Measurements from ENCODE around the gene CD44.
"Not testable (repeated sequence)": the region's sequence is repeated elsewhere in the genome, so short reads cannot be mapped to it uniquely, and the experiment has no call there.

The CD44 gene

DNA sequence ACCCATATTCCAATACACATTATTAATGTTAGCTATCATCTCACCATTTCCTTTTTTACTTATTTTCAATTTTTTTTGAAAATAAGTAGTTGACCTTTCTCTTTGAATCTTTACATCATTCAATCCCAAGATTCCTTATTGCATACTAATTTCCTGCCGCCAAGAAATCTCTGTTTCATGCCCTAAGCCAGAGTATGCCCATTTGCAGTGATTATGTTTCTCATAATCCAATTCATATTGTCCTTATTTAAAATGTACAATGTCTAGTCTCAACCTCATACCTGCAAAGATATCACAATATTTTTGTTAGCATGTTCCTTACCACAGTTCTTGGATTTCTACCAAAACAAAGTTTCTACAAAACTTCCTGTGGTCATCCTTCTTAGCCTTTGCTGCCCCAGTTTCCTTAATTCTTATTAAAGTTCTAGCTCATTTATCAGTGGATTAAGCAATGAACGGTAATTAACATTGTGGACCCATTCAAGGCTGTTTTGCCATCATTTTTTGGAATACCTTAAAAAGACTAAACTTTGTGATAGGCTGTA, 75.3 kb downstream of the CD44 start:
- no peak for DNase-seq (ENCODE audit: low read depth)

DNA sequence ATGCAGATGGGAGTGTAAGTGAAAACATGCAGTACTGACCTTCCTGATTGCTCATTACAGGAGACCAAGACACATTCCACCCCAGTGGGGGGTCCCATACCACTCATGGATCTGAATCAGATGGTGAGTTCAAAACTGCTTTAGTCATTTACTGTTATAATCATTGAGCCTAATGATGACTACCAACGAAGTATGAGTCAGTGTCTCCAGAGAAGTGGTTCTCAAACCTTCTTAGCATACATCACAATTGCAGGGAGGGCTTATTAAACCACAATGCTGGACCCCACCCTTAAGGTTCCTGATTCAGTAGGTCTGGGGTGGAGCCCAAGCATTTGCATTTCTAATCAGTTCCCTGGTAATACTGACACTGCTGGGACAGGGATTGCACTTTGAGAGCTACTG, 75.8 kb downstream of the CD44 start:
- peak; percentile 86 for DNase-seq (ENCODE audit: low read depth)

DNA sequence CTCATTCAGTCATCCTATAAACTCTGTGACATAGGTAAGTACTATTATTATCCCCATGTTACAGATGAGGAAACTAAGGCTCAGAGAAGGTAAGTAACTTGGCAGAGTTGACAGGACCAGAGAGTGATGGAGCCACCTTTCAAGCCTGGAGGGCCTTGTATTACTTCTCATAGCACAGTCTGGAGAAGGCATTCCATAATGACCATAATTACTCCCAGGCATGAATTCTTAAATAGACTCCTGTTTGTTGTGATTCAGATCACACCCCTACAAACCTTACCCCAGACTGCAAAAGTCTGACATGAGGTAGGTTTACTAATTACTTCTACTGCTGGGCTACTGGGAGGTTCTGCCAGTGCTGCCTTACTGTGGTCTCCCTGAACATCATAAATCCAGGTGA, 77.0 kb downstream of the CD44 start:
- DNase-seq (ENCODE audit: low read depth) = no peak

DNA sequence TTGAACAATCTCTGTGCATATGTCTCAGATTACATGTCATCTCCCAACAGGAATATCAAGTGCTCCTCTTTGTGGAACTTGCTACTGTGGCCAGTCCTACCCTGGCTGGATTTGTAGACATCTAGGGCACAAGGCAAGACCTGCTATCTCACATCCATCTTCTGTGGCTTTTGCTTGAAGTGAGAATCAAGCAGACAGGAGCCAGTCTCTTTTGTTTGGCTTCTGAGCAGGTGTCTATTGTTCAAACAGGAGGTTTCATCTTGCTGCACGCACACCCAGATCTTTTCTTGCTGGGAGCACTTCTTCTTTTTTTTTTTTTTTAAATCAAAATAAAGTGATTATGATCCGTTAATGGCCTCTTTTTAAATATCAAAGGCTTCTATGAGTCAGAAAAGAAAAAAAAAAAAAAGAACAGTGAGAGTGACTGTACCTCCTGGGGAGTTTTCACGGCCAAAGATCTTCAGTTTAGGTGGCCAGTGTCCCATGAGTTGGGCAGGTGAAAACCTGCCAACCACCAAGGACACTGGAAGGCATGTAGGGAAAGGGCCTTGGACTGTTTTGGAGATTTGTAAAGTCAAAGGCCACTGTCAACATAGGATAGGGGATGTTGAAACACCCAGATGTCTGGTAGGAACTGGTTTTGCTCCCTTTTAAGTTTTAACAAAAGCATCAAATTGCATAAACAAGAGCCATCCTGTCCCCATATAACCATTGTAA, 78.1 kb downstream of the CD44 start:
- no peak for DNase-seq (ENCODE audit: low read depth)

DNA sequence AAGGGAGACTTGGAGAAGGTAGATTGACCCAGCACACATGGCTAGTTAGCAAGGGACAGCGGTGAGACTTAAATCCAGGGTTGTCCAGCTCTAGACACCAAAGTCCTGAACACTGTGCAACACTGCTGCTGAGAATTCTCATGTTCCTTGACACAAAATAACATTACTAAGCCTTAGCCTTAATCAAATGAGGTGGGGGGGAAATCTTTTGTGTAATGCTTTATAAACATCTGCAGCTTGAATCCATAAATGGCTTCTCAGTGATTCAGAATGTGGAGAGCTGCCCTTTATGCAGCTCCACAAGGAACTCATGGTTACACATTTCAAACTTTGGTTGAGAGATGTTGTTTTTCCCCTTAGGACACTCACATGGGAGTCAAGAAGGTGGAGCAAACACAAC, 80.0 kb downstream of the CD44 start:
- no peak for DNase-seq (ENCODE audit: low read depth)

DNA sequence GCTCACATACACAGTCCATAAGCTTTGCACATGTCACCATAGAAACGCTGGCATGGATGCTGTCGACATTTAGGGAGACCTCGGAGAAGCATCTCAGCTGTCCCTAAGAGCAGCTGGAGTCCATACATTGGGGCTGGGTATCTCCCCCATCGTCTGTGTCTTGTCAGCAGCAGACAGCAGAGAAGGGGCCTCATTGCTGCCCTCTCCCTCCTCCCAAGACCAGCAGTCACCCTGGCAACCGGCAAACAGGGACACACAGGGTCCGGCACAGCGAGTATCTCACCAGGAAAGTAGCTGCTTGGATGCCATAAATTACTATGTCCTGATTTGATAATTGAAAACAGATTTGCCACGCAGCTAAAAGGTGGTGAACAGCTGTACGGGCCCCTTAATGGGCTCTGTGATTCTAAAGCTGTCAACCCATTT, 84.4 kb downstream of the CD44 start:
- DNase-seq (ENCODE audit: low read depth) = peak; percentile 81

DNA sequence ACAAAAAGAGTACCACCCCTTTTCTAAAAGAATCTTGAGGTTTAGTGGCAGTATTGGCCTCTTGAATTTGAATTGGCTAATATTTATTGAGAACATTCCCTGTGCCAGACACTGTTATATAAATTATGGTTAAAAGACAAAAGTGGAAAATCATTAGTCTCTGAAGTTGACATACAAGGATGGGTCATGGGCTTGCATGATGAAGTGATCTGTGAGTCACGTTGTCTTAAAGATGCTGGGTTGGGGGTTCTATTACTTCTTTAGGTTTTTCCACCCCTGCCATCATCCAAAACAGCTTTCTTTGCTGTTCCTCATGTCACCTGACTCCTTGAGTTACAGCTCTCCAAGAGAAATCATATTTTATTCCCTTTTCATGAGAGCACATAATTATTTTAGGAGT, 85.0 kb downstream of the CD44 start:
- DNase-seq (ENCODE audit: low read depth) = no peak

DNA sequence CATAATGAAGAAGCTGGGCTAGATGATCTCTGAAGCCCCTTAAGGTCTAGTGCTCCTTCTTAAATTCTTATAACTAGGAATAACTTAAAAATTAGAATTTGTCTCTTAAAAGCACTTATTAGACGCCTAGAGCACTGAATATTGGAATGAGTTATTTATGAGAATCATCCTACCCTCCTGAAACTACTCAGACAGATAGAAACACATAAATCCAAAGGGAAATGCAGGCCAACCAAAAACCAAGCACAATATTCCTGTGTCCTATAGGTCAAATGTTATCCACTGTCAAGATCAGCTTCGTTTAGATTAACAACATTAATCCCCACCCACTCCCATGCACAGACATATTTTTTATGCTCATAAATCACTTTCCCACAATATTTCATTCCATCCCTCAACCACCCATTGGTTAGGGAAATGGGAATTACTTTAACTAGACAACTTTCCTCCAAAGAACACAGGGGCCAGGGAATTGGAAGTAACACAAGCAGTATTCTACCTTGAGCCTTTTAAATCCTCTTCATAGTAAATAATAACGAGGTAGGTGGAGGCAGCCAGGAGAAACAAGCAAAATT, 87.1 kb downstream of the CD44 start:
- DNase-seq (ENCODE audit: low read depth) = no peak

DNA sequence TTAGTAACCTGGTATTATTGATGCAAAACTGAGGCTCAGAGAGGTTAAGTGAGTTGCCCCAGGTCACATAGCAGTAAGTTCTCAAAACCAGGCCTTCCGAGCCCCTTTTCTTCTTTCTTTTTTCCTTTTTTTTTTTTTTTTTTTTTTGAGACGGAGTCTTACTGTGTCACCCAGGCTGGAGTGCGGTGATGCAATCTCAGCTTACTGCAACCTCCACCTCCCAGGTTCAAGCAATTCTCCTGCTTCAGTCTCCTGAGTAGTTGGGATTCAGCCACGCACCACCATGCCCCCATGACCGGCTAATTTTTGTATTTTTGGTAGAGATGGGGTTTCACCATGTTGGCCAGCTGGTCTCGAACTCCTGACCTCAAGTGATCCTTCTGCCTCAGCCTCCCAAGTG, 87.8 kb downstream of the CD44 start:
- not testable (repeated sequence) for DNase-seq (ENCODE audit: low read depth)

DNA sequence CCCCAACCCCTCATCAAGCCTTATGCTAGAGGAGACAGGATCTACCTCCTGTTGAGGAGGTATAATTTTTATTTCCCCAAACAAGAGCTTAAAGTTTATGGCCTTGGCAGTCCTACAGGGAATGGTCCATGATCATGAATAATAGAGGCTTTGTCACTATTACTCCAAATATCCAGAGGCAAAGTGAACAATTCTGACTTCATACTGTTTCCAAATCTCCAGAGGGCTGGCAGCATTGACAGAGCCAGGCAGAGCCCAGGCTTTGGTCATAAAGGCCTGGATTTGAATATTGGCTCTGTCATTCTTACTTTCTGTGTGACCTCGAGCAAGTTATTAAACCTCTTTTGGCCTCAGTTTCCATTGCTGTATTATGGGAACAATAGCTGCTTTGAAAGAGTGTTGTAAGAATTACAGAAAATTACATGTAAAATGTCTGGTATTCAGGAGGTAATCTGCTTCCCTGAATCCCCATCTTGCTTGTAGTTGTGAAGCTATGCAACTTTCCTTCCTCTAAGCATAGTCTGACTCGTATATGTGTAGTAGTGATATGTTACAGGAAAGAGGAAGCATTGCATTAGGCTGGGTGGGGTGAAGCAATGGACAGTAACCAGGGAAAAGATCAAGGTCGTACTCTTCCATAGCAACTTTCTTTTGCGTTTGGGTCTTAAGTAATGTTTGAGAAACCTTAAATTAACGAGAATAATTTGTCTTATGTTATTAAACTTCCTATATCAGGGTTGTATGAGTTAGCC, 88.8 kb downstream of the CD44 start:
- DNase-seq (ENCODE audit: low read depth) = no peak

DNA sequence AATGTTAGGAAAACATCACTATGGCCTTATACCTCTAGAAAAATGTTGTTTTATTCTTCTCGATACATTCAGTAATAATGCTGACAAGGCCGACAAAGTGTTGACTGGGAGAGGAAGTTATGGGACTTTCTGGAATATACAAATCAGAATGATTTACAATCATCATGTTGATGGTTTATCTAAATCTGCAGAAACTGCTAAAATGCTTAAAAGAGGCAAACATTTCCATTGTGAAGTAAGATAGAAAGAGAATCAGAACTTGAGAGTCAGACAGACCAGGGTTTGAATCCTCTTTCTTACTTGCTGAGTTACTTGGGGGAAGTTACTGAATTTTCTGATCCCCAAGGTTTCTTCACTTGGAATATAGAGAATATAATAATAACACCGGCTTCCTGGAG, 89.4 kb downstream of the CD44 start:
- no peak for DNase-seq (ENCODE audit: low read depth)

DNA sequence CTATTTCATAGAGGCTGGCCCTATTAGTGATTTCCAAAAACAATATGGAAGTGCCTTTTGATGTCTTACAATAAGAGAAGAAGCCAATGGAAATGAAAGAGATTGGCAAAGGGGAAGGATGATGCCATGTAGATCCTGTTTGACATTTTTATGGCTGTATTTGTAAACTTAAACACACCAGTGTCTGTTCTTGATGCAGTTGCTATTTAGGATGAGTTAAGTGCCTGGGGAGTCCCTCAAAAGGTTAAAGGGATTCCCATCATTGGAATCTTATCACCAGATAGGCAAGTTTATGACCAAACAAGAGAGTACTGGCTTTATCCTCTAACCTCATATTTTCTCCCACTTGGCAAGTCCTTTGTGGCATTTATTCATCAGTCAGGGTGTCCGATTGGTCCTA, 91.4 kb downstream of the CD44 start:
- no peak for DNase-seq (ENCODE audit: low read depth)

DNA sequence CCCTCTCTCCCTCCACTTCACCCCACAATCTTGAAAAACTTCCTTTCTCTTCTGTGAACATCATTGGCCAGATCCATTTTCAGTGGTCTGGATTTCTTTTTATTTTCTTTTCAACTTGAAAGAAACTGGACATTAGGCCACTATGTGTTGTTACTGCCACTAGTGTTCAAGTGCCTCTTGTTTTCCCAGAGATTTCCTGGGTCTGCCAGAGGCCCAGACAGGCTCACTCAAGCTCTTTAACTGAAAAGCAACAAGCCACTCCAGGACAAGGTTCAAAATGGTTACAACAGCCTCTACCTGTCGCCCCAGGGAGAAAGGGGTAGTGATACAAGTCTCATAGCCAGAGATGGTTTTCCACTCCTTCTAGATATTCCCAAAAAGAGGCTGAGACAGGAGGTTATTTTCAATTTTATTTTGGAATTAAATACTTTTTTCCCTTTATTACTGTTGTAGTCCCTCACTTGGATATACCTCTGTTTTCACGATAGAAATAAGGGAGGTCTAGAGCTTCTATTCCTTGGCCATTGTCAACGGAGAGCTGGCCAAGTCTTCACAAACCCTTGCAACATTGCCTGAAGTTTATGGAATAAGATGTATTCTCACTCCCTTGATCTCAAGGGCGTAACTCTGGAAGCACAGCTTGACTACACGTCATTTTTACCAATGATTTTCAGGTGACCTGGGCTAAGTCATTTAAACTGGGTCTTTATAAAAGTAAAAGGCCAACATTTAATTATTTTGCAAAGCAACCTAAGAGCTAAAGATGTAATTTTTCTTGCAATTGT, 92.3 kb downstream of the CD44 start:
- no peak for DNase-seq (ENCODE audit: low read depth)

DNA sequence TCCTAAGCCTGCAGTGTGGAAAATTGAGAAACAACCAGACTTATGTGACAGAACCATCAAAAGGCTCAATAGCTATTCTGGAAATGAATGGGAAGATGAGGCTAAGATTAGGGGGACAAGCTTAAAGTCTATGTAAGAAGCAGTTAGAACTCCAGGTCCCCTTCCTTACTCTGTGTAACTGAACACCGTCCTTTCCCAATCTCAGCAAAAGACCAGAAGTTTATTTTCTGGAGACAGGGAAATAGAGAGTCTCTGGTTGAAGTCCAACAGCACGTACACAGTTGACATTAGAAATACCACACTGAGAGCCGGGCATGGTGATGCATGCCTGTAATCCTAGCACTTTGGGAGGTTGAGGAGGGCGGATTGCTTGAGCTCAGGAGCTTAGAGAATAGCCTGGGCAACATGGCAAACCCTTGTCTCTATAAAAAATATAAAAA, 93.9 kb downstream of the CD44 start:
- no peak for DNase-seq (ENCODE audit: low read depth)

DNA sequence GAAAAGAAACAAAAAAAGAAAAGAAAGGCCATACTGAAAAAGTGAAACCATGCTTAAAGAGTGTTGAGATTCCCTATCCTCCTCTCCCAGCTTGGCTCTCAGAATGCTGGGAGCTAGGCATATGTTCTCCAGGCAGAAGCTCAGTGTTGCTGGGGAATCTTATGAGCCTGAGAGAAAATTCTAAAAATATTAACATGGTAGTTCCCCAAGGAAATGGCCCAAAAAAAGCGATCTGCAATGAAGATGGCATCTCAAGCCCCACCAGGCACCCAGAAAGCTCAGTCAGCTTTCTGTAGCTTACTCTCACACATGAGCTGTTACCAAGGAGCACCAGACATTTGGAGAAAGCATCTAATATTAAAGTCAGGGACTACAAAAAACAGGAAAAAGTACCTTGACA, 94.5 kb downstream of the CD44 start:
- DNase-seq (ENCODE audit: low read depth) = no peak

DNA sequence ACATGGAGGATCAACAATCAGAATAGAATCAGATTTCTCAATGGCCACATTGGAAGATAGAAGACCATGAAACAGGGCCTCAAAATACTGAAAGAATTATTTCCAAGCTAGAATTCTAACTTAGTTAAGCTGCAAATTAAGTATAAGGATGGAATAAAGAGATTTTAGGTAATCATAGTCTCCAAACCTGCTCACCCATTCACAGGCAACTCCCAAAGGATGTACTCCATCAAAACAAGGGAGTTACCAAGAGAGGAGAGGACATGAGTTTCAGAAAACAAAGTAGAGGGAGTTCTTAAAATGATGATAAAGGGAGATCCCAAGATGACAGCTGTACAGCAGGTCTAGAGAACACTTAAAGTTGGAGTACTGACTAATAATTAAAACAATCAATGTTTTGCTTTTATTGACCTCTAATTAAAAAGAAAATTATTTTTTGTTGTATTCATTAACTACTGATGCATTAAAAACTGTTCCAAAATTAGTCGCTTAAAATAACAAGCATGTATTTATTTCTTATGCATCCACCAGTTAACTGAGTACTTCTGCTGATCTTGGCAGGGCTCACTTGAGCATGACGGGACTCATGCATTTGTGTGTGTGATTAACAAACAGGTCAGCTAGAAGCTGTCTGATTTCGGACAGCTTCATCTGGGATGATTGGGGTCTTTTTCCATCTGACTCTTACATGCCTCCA, 95.6 kb downstream of the CD44 start:
- no peak for DNase-seq (ENCODE audit: low read depth)

DNA sequence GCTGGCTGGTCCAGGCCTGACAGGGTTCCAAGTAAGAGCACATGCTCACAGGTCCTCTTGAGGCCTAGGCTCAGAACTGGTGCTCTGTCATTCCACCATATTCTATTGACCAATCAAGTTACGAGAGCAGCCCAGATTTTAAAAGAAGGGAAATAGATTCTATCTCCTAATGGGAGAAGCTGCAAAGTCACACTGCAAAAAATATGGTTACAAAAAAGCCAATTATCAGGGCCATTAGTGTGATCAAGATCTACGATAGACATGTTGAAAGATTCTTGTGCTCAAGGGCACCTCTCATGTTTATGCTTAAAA, 96.1 kb downstream of the CD44 start:
- DNase-seq (ENCODE audit: low read depth) = no peak

DNA sequence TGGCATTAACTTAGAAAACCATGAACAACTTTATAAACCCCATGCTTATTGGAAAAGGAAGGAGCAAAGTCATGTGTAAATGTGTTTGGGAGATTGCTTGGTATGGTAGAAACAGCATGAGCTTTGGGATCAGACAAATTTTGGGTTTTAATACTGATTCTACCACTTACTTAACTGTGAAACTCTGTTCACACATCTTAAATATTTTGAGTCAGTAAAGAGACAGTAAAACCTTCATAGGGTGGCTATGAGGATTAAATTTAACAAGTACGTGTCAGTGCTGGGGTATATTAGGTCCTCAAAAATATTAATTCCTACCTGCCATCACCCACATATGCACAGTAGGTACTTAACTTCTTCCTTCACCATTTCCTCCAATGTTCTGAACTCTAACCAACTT, 96.5 kb downstream of the CD44 start:
- no peak for DNase-seq (ENCODE audit: low read depth)

DNA sequence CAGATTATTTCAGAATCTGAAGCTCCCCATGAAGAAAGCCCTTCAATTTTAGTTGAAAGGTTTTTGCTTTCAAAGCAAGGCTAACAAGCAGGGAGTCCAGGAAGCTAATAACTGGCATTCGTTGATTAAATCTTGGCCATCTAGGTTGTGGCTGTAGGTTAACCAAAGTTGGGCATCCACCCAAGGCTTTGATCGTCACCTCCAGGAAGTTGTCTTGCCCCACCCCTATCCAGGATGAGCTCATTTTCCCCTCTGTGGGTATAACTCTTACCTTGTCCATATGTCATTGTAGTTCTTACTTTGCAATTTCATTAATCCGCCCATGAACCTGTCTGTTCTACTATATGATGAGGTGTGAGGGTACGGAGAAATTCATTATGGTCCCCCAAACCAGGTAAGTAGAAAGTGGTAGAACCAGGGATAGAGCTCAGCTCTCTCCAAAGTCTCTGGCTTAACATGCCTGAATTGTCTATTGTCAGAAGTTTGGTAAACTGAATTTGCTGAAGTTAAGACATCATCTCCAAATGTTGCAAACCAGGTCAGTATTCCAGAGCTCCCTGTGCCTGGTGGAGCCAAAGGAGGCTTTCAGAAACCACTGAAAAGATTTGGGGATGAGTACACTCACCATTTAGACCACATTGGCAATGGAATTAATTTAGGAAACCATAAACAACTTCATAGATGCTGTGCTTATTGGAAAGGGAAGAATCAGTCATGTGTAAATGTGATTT, 97.1 kb downstream of the CD44 start:
- no peak for DNase-seq (ENCODE audit: low read depth)

DNA sequence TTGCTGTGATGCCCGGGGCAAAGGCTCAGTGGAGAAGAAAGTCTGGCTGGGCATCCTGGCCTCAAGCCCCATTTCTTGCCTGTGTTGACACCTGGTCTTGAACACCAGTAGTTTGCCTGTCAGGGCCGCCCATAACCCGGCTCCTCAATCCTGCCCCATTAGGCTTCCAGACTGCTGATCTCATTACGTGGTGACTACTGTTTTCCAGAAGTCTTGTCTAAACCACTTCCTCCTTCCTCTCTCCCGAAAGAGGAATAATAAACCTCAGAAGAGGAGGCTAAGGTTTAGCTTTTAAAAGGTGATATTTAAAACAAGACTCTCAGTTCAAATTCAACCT, 97.7 kb downstream of the CD44 start:
- no peak for DNase-seq (ENCODE audit: low read depth)

DNA sequence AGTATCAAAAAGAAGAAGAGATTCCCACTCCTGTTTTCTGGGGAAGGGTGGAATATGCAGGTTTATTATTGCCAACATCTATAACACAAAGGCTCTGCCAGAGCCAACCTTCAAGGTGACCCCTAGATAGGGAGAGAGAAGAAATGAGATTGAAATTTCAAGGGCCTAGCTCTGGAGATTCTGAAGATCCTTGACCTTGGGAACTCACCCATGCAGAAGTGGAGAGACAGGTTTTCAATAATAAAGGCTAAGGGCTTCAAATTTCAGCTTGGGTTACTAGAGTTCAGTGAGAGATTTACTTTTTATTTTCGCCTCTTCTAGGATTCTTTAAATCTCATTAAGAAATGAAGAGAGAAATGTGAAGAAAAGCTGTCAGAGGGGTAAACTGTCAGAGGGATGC, 98.4 kb downstream of the CD44 start:
- no peak for DNase-seq (ENCODE audit: low read depth)

Data from fibroblast of the conjunctiva (primary cell).